Tibial nerve (tissue), 4 donors: ENCODE data around the gene INO80B. TPM values are rescaled to one million over a fixed set of nuclear protein-coding genes. Genes with fewer than 3 reads are reported as not detected.

ENCODE experiments used
- DNase-seq, 2 donors: peaks; one replicate each; pipeline ENCODE4 v3.0.0-alpha.2; 2019; ENCODE audit warnings: low spot score in 2 of 2
- H3K27ac ChIP-seq, 4 donors: fragments of 200-600 bp; sonication (generic) in 3 of 4; one replicate each; pipeline ENCODE4 v1.5.1; 2017 to 2019; ENCODE audit warnings: mild to moderate bottlenecking in 1 of 4
- H3K27me3 ChIP-seq, 2 donors: fragments of 200-600 bp; sonication (generic) in 1 of 2; one replicate each; pipeline versions ENCODE4 v1.5.1 to v1.6.0; 2017 to 2019
- H3K36me3 ChIP-seq, 3 donors: fragments of 200-600 bp; sonication (generic); one replicate each; pipeline ENCODE4 v1.5.1; 2018 to 2019
- H3K4me1 ChIP-seq, 4 donors: fragments of 200-600 bp; sonication (generic) in 3 of 4; one replicate each; pipeline ENCODE4 v1.5.1; 2017 to 2019
- H3K4me3 ChIP-seq, 4 donors: fragments of 200-600 bp; sonication (generic) in 3 of 4; one replicate each; pipeline ENCODE4 v1.5.1; 2017 to 2019; ENCODE audit warnings: mild to moderate bottlenecking in 1 of 4, moderate library complexity in 1 of 4
- H3K9me3 ChIP-seq, 4 donors: fragments of 200-600 bp; sonication (generic) in 3 of 4; one replicate each; pipeline ENCODE4 v1.5.1; 2017 to 2019
- CTCF ChIP-seq, 5 experiments: fragments of 200-600 bp in 3 of 5; fragments of 450-650 bp in 2 of 5; sonication (generic) in 3 of 5; IDR thresholded peaks; one replicate each; pipeline ENCODE4 v1.5.1; 2016 to 2019; ENCODE audit warnings: antibody characterized with exemption in 5 of 5, mild to moderate bottlenecking in 3 of 5, moderate library complexity in 2 of 5
- EP300 ChIP-seq, 2 donors: sonication (generic); formaldehyde crosslinking; IDR thresholded peaks; one replicate each; pipeline ENCODE4 v1.6.1; 2017; ENCODE audit warnings: antibody characterized with exemption in 2 of 2, mild to moderate bottlenecking in 1 of 2
- POLR2A ChIP-seq, 2 donors: fragments of 450-650 bp; IDR thresholded peaks; one replicate each; pipeline ENCODE4 v1.6.1; 2017; ENCODE audit warnings: antibody characterized with exemption in 2 of 2, mild to moderate bottlenecking in 2 of 2, moderate library complexity in 2 of 2
- WGBS, 2 donors: methylation state at CpG; one replicate each; pipeline ENCODE4 v1.1.5; 2018; 5-methylcytosine and 5-hydroxymethylcytosine counted together
- total RNA-seq, 4 donors: library from RNA; depleted of rRNA; stranded (reverse); fragments of >200 nt; gene quantifications; one replicate each; pipeline ENCODE4 v1.1.0, GENCODE V29; 2016

The INO80B gene
- total RNA-seq, 4 donors from 2014 or later, result 15.1 to 40.6 (median 27.5) TPM

GRCh38 chr2:74498500-74499266 is 43.8 kb downstream of the INO80B start:
- no peak for TF ChIP-seq CTCF (IDR thresholded peaks at IDR 0.05)
- no peak for TF ChIP-seq POLR2A (IDR thresholded peaks at IDR 0.05)
- no peak for TF ChIP-seq EP300 (IDR thresholded peaks at IDR 0.05)
- Histone ChIP-seq H3K4me1 (peaks cover 0 to 50% (median 25%) of the 10 kb centered on the region in 4 donors), H3K4me3 (peak overlapping the region; percentile 5 to 43 (median 28)), H3K36me3 (peaks cover 0 to 10% (median 0%) of the 10 kb centered on the region in 3 donors), H3K27me3 (peaks cover 0 to 56% of the 10 kb centered on the region in 2 donors), H3K9me3 (no peaks in the 10 kb centered on the region), H3K27ac (no peak overlapping the region)
- WGBS, 2 donors, result 1 to 3% methylated on average over 40 to 41 of the region's 41 CpGs
- DNase-seq, result no peak

- Histone ChIP-seq H3K27ac (no peak within 1 kb of the TSS), H3K36me3 (peaks cover 0 to 6% (median 0%) of the 10 kb centered on the region in 3 donors), H3K4me3 (peak within 1 kb of the TSS; percentile 5 to 43 (median 28)), H3K27me3 (peaks cover 0 to 56% of the 10 kb centered on the region in 2 donors), H3K9me3 (no peaks in the 10 kb centered on the region), H3K4me1 (peaks cover 0 to 57% (median 28%) of the 10 kb centered on the region in 4 donors)
- WGBS, 2 donors, result 0 to 5% methylated on average over 14 to 36 of the region's 65 CpGs
- no peak for DNase-seq
- no peak for TF ChIP-seq EP300 (IDR thresholded peaks at IDR 0.05)
- TF ChIP-seq CTCF (IDR thresholded peaks at IDR 0.05), result no peak
- TF ChIP-seq POLR2A (IDR thresholded peaks at IDR 0.05), result no peak
Measured at GRCh38 chr2:74499267-74499939, 44.5 kb downstream of the INO80B start, which contains the start of gene LBX2. LBX2 (minus strand) TSS chr2:74499603; CDS start chr2:74499537, 66 bp downstream.

- Histone ChIP-seq H3K4me3 (no peak overlapping the region), H3K27ac (no peak overlapping the region), H3K4me1 (peaks cover 0 to 64% (median 28%) of the 10 kb centered on the region in 4 donors), H3K9me3 (no peaks in the 10 kb centered on the region), H3K36me3 (peaks cover 0 to 10% (median 0%) of the 10 kb centered on the region in 3 donors), H3K27me3 (peaks cover 0 to 56% of the 10 kb centered on the region in 2 donors)
- no peak for TF ChIP-seq POLR2A (IDR thresholded peaks at IDR 0.05)
- TF ChIP-seq CTCF (IDR thresholded peaks at IDR 0.05), result no peak
- no peak for TF ChIP-seq EP300 (IDR thresholded peaks at IDR 0.05)
- no peak for DNase-seq
- WGBS, 2 donors, result 48 to 58% methylated on average over 14 to 15 of the region's 15 CpGs
Measured at GRCh38 chr2:74499940-74500577, 45.2 kb downstream of the INO80B start.

GRCh38 chr2:74500578-74500946 is 45.7 kb downstream of the INO80B start:
- peaks cover 0 to 56% of the 10 kb centered on the region in 2 donors for H3K27me3 ChIP-seq
- no peak for DNase-seq

More at GRCh38 chr2:74500578-74500946, 45.7 kb downstream of the INO80B start:
- no peak overlapping the region for H3K27ac ChIP-seq
- no peaks in the 10 kb centered on the region for H3K9me3 ChIP-seq
- peaks cover 0 to 69% (median 30%) of the 10 kb centered on the region in 4 donors for H3K4me1 ChIP-seq
- no peak for TF ChIP-seq CTCF (IDR thresholded peaks at IDR 0.05)
- no peak overlapping the region for H3K4me3 ChIP-seq
- H3K36me3 ChIP-seq, result peaks cover 0 to 15% (median 0%) of the 10 kb centered on the region in 3 donors
